DLD1 (cell line): Measurements from ENCODE around the gene PHKA1.
"Not testable (repeated sequence)": the region's sequence is repeated elsewhere in the genome, so short reads cannot be mapped to it uniquely, and the experiment has no call there.

Experiments
- in situ Hi-C: cut with HindIII; loops from 2 replicates; pipeline ENCODE4 v1.10.0; 2017; ENCODE audit warnings: low sequenced_read_pairs

Gene PHKA1

GRCh38 chrX:72573158-72573511 lies 141.0 kb downstream of the PHKA1 start:
- in situ Hi-C loops = no loop called here

DNA sequence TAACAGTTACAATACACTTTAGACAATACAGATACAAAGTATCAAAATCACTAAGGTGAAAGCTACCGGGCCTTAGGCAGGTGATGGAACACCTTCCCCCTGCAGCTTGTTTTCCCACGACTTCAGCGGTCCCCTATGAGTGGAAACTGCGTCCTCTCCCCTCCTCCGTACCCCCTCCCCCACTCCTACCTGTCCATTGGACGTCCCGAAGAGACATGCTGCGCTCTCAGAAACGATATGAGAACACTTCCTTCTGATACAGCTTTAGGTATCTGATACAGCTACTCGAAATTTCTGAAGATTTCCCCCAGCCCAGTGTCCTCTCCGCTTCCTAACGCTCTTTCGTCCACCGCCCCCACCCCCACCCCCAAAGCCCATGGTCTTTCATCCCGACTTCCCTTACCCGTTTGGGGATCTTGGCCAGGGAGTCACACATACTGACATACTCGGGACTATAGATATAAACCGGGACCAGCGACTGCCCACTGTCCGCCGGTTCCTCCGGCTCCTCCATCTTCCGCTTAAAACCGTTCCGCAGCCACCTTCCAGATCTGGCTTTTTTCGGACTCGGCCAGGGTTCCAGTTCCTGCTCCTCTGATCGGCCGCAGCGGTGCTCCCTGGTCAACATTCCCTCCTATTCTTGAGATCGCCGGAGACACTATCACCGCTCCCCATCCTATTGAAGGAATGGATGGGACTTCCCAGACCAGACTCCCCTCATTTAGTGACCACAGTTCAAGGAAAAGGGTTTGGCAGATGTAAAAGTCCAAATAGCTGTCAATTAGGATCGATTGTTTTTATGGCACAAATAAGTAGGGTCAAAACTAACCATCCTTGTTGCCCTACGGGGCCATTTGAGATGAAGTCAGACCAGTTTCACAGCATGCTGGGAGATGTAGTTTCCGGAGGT lies 141.6 kb downstream of the PHKA1 start, which contains the start of gene HDAC8:
Gene HDAC8, minus strand, starts transcription at position 596 of the 910 bp plus-strand sequence. Its CDS starts 82 bp downstream, at position 514.
- in situ Hi-C loops = no loop called here

DNA sequence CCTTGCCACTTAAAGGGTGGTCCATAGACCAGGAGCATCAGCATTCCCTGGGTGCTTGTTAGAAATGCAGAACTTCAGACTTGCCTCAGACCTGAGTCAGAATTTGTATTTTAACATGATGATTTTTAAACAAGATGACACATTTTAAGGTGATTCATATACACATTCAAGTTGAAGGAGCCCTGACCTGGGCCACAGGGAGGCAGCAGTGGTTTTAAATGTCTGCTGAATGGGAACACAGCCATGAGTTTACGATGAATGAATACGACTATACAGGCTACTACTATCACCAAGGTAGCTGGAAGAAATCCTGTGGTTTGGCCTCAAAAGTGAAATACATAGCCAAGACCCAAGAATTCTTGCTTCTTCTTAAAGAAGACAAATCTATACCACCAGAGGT lies 144.3 kb downstream of the PHKA1 start:
- in situ Hi-C loops = no loop called here

DNA sequence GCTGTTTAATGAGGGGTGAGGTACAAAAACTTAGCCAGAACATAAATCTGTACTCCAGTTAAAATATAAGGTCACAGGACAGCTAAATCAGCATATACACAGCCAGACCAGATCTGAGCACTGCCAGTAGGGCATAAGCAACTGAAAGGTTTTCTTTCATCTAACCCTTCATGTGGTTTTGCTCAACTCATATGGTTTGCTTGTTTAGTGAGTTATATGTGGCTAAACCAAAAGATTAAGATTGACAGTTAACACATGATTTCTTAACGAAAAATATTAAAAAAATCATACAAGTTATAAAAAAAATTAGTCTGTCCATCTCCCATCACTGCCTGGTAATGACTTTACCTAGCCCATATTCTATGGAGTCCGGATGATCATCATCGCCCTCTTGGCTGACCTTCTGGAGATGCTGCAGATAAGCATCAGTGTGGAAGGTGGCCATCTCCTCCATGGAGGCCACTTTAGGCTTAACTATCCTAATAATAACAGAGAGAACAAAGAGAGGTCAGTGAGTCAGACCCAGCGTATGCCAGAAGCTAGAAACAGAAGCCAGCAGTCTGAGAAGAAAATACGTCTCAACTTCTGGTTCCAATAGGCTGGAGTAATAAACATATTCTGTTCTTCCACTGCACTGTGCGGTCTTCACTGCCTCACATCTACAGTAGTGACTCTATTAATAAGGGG lies 145.6 kb downstream of the PHKA1 start:
- in situ Hi-C loops = no loop called here

GRCh38 chrX:72566448-72566847 lies 147.7 kb downstream of the PHKA1 start:
- in situ Hi-C loops = no loop called here

DNA sequence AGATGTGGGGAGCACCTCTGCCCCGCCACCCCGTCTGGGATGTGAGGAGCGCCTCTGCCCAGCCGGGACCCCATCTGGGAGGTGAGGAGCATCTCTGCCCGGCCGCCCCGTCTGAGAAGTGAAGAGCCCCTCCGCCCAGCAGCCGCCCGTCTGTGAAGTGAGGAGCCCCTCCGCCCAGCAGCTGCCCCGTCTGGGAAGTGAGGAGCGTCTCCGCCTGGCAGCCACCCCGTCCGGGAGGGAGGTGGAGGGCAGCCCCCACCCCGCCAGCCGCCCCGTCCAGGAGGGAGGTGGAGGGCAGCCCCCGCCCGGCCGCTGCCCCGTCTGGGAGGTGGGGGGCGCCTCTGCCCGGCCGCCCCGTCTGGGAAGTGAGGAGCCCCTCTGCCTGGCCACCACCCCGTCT lies 154.5 kb downstream of the PHKA1 start:
- in situ Hi-C loops = not testable (repeated sequence)

DNA sequence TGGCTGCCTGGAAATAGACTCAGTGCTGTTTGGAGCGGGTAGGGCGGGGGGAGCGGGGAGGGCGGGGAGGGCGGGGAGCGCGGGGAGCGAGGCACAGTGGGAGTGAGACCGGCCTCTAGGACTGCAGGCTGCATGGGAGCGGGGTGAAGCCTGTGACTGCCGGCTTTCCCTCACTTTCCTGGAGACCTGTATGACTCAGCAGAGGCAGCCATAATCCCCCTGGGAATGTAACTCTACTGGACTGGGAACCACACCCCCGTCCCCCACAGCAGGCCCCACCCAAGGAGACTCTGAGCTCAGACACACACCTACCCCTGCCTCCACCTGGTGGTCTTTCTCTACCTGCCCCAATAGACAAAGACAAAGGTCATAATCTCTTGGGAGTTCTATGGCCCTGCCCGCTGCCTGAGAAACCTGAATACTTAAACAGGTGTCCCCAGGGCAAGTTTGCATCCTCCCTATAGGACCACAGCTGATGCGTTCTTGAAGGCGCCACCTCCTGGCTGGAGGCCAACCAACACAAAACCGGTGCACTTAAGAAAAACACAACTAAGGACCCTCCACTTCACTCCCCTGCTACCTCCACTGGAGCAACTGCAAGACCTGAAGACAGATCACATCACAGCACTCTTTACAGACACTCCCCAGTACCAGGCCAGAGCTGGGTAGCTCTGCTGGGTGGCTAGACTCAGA lies 159.5 kb downstream of the PHKA1 start:
- in situ Hi-C loops = no loop called here

GRCh38 chrX:72552443-72552842 lies 161.7 kb downstream of the PHKA1 start:
- in situ Hi-C loops = not testable (repeated sequence)

DNA sequence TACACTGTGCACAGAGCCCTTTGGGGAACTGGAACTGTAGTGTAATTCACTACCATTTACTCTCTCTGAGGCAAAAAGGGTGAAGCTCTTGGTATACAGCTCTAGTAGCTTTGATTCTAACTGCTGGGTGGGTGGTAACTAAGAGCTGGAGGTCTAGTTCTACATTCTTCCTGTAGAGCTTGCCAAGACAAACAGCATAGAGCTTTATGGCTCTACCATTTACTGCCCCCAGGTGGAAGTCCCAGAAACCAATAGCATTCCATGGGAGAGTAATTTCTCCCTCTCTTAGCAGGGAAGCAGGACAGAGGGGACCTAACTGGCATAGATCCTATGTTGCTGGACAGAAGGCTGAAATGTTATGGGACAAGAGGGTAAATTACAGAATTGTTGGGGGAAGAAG lies 168.1 kb downstream of the PHKA1 start:
- in situ Hi-C loops = no loop called here

GRCh38 chrX:72540318-72540717 lies 173.8 kb downstream of the PHKA1 start:
- in situ Hi-C loops = no loop called here

GRCh38 chrX:72539822-72540221 lies 174.3 kb downstream of the PHKA1 start:
- in situ Hi-C loops = no loop called here

DNA sequence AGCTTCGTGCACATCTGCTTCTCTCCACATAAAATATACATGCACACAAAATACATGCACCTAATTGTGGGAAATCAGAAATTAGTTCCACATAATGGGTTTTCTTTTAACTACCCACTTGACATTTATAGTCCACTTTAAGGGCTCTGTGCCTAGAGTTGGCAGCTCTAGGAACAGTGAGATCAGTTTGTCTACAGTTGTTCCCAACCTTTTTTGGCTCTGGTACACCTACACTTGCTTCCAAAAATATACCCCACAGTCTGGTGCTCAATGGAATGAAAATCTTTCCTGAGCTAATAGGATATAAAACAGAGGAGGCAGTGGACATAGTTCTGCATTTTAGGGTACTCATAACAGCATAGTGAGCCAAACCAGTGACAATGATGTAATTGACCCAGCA lies 177.6 kb downstream of the PHKA1 start:
- in situ Hi-C loops = no loop called here

GRCh38 chrX:72532366-72532765 lies 181.7 kb downstream of the PHKA1 start:
- in situ Hi-C loops = no loop called here
